ENCODE measurements around the gene MAL. TPM values are rescaled to one million over a fixed set of nuclear protein-coding genes. Genes with fewer than 3 reads are reported as not detected.

MAL gene
- total and polyA plus RNA-seq, 2 of the 13 experiments (the other 11 are each of a cell fraction or from before 2014, with no cell fraction given): not detected

GRCh38 chr2:95052307-95052706, 26.8 kb downstream of the MAL start:
- WGBS (ENCODE audit: low lambda C conversion rate): 28% methylated on average over 6 of the region's 6 CpGs

More at GRCh38 chr2:95052307-95052706, 26.8 kb downstream of the MAL start:
- Histone ChIP-seq H3K9me3 (ENCODE audit: low read length) (no peaks in the 10 kb centered on the region), H3K9ac (ENCODE audit: insufficient read depth, low read depth, low read length) (no peak overlapping the region), H4K20me1 (ENCODE audit: insufficient read depth, low read length) (no peaks in the 10 kb centered on the region), H3K4me2 (ENCODE audit: low read depth, low read length) (no peak overlapping the region), H2AFZ (ENCODE audit: low read length) (no peak overlapping the region), H3K27ac (ENCODE audit: extremely low read length, insufficient read depth, low read length) (no peak overlapping the region), H3K36me3 (replicated peaks in 1 of 2; ENCODE audit: control insufficient read depth in 1 of 2, insufficient read depth in 2 of 2, low read length in 2 of 2) (no peaks in the 10 kb centered on the region), H3K4me1 (ENCODE audit: insufficient read depth, low read length) (peaks cover 25% of the 10 kb centered on the region), H3K4me3 (replicated peaks in 1 of 3; ENCODE audit: insufficient read depth in 1 of 3, low read depth in 2 of 3, low read length in 3 of 3) (no peak overlapping the region), H3K27me3 (ENCODE audit: control insufficient read depth in 1 of 2, insufficient read depth in 2 of 2, low read length in 2 of 2) (peaks cover 10 to 81% of the 10 kb centered on the region in 2 experiments), H3K79me2 (ENCODE audit: insufficient read depth, low read length) (no peaks in the 10 kb centered on the region)
- TF ChIP-seq U2AF2 (IDR thresholded peaks at IDR 0.05; ENCODE audit: low read depth, low read length) (no peak), ONECUT2 (CRISPR knock-in tag; IDR thresholded peaks at IDR 0.05) (no peak), MED8 (CRISPR knock-in tag; IDR thresholded peaks at IDR 0.05; ENCODE audit: insufficient replicate concordance) (no peak), ZNF776 (CRISPR knock-in tag; IDR thresholded peaks at IDR 0.05) (no peak), ZNF546 (CRISPR knock-in tag; conservative IDR thresholded peaks at IDR 0.05) (no peak), ZNF44 (CRISPR knock-in tag; IDR thresholded peaks at IDR 0.05) (no peak), ZNF766 (CRISPR knock-in tag; IDR thresholded peaks at IDR 0.05; ENCODE audit: borderline replicate concordance) (no peak), PAX8 (CRISPR knock-in tag; IDR thresholded peaks at IDR 0.05; ENCODE audit: borderline replicate concordance) (no peak), SIX4 (CRISPR knock-in tag; IDR thresholded peaks at IDR 0.05) (no peak), SALL1 (CRISPR knock-in tag; IDR thresholded peaks at IDR 0.05) (no peak), TGIF2 (CRISPR knock-in tag; IDR thresholded peaks at IDR 0.05) (no peak), ZNF724P (CRISPR knock-in tag; IDR thresholded peaks at IDR 0.05; ENCODE audit: borderline replicate concordance) (no peak)
- TF ChIP-seq, protein P1, sequence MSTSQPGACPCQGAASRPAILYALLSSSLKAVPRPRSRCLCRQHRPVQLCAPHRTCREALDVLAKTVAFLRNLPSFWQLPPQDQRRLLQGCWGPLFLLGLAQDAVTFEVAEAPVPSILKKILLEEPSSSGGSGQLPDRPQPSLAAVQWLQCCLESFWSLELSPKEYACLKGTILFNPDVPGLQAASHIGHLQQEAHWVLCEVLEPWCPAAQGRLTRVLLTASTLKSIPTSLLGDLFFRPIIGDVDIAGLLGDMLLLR (CRISPR knock-in tag; IDR thresholded peaks at IDR 0.05): no peak
- TF ChIP-seq, protein P2, sequence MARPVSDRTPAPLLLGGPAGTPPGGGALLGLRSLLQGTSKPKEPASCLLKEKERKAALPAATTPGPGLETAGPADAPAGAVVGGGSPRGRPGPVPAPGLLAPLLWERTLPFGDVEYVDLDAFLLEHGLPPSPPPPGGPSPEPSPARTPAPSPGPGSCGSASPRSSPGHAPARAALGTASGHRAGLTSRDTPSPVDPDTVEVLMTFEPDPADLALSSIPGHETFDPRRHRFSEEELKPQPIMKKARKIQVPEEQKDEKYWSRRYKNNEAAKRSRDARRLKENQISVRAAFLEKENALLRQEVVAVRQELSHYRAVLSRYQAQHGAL (CRISPR knock-in tag; IDR thresholded peaks at IDR 0.05; ENCODE audit: not compliant biosample characterization): no peak
- TF ChIP-seq, protein P3, sequence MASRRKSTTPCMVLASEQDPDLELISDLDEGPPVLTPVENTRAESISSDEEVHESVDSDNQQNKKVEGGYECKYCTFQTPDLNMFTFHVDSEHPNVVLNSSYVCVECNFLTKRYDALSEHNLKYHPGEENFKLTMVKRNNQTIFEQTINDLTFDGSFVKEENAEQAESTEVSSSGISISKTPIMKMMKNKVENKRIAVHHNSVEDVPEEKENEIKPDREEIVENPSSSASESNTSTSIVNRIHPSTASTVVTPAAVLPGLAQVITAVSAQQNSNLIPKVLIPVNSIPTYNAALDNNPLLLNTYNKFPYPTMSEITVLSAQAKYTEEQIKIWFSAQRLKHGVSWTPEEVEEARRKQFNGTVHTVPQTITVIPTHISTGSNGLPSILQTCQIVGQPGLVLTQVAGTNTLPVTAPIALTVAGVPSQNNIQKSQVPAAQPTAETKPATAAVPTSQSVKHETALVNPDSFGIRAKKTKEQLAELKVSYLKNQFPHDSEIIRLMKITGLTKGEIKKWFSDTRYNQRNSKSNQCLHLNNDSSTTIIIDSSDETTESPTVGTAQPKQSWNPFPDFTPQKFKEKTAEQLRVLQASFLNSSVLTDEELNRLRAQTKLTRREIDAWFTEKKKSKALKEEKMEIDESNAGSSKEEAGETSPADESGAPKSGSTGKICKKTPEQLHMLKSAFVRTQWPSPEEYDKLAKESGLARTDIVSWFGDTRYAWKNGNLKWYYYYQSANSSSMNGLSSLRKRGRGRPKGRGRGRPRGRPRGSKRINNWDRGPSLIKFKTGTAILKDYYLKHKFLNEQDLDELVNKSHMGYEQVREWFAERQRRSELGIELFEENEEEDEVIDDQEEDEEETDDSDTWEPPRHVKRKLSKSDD (CRISPR knock-in tag; IDR thresholded peaks at IDR 0.05; ENCODE audit: low read depth): no peak
- no peak for FAIRE-seq
- no peak for ATAC-seq
- ChIA-PET POLR2A (no interaction called here), CTCF (ENCODE audit: low intra/inter-chr PET ratio, low total read pairs) (no interaction called here)
- no peak for DNase-seq (ENCODE audit: low spot score)
- intact Hi-C loops (cut with micrococcal nuclease; ENCODE audit: unreplicated experiment) (no loop called here), in situ Hi-C loops (cut with HindIII; ENCODE audit: extremely low pct_ligation_motif_present, low pct_unique_long_range_greater_than_20kb) (no loop called here)
- BruUV-seq (replicated peaks): no TSS peak

Measured in HepG2 (cell line).